Measurements from ENCODE around the gene MRPS5.

Gene MRPS5

GRCh38 chr2:95071856-95072255 lies 49.8 kb downstream of the MRPS5 start:
- no peak overlapping the region for H3K4me3 ChIP-seq (ENCODE audit: low read depth, low read length)
- TF ChIP-seq CTCF (IDR thresholded peaks at IDR 0.05; ENCODE audit: insufficient read depth, low read depth, low read length, missing control alignments): no peak
- DNase-seq (ENCODE audit: low read depth): no peak

- DNase-seq (ENCODE audit: low read depth): no peak
- no peak for TF ChIP-seq CTCF (IDR thresholded peaks at IDR 0.05; ENCODE audit: insufficient read depth, low read depth, low read length, missing control alignments)
- H3K4me3 ChIP-seq (ENCODE audit: low read depth, low read length): no peak overlapping the region
These were observed 52.1 kb downstream of the MRPS5 start for GRCh38 chr2:95069465-95069864.

DNA sequence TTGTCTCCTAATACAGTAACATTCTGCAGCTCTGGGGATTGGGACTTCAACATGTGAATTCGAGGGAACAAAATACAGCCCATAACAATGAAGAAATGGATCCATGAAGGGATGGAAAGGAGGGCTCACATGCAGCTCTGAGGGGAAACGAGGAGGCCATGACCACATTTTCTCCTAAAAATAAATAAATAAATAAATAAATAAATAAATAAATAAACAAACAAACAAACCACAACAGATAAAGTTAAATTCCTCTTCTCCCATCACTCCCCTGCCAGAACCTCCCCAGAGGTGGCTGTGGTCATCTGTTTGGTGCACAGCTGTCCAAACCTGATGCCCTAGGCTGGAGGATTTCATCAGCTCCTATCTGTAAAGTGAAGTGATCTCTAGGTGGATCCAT lies 53.4 kb downstream of the MRPS5 start:
- no peak for TF ChIP-seq CTCF (IDR thresholded peaks at IDR 0.05; ENCODE audit: insufficient read depth, low read depth, low read length, missing control alignments)
- DNase-seq (ENCODE audit: low read depth): no peak
- no peak overlapping the region for H3K4me3 ChIP-seq (ENCODE audit: low read depth, low read length)

GRCh38 chr2:95063086-95063958 lies 58.3 kb downstream of the MRPS5 start:
- DNase-seq (ENCODE audit: low read depth): peak; percentile 73
- TF ChIP-seq CTCF (IDR thresholded peaks at IDR 0.05; ENCODE audit: insufficient read depth, low read depth, low read length, missing control alignments): no peak
- H3K4me3 ChIP-seq (ENCODE audit: low read depth, low read length): no peak overlapping the region

GRCh38 chr2:95062242-95063085 lies 59.1 kb downstream of the MRPS5 start:
- TF ChIP-seq CTCF (IDR thresholded peaks at IDR 0.05; ENCODE audit: insufficient read depth, low read depth, low read length, missing control alignments): no peak
- no peak overlapping the region for H3K4me3 ChIP-seq (ENCODE audit: low read depth, low read length)
- peak; percentile 35 for DNase-seq (ENCODE audit: low read depth)

GRCh38 chr2:95061601-95062183 lies 59.9 kb downstream of the MRPS5 start:
- no peak for TF ChIP-seq CTCF (IDR thresholded peaks at IDR 0.05; ENCODE audit: insufficient read depth, low read depth, low read length, missing control alignments)
- no peak for DNase-seq (ENCODE audit: low read depth)
- no peak overlapping the region for H3K4me3 ChIP-seq (ENCODE audit: low read depth, low read length)

All from GM12865 (cell line).